Measurements from ENCODE around the gene ATXN10. TPM values are rescaled to one million over a fixed set of nuclear protein-coding genes. Genes with fewer than 3 reads are reported as not detected.

The ATXN10 gene
- total and polyA plus RNA-seq, 2 of the 13 experiments (the other 11 are each of a cell fraction or from before 2014, with no cell fraction given), result 60.1 to 194 TPM

GRCh38 chr22:45690008-45690407 is 18.4 kb downstream of the ATXN10 start:
- H3K36me3 ChIP-seq (replicated peaks in 1 of 2; ENCODE audit: control insufficient read depth in 1 of 2, insufficient read depth in 2 of 2, low read length in 2 of 2), result peaks cover 11 to 37% of the 10 kb centered on the region in 2 experiments
- no peak overlapping the region for H3K4me3 ChIP-seq (replicated peaks in 1 of 3; ENCODE audit: insufficient read depth in 1 of 3, low read depth in 2 of 3, low read length in 3 of 3)
- no peak overlapping the region for H3K4me2 ChIP-seq (ENCODE audit: low read depth, low read length)
- no peak for FAIRE-seq
- H3K27me3 ChIP-seq (ENCODE audit: control insufficient read depth in 1 of 2, insufficient read depth in 2 of 2, low read length in 2 of 2), result no peaks in the 10 kb centered on the region
- peaks cover 48% of the 10 kb centered on the region for H3K79me2 ChIP-seq (ENCODE audit: insufficient read depth, low read length)
- no peak overlapping the region for H3K27ac ChIP-seq (ENCODE audit: extremely low read length, insufficient read depth, low read length)
- no peaks in the 10 kb centered on the region; the same call in 1 of the 2 replicates for H4K20me1 ChIP-seq (ENCODE audit: insufficient read depth, low read length)
- WGBS (ENCODE audit: low lambda C conversion rate), result 100% methylated on average over 2 of the region's 2 CpGs
- no peaks in the 10 kb centered on the region for H3K9me3 ChIP-seq (ENCODE audit: low read length)
- BruUV-seq (replicated peaks), result no TSS peak
- intact Hi-C loops (cut with micrococcal nuclease; ENCODE audit: unreplicated experiment), result no loop called here
- ATAC-seq, result no peak
- no peak for TF ChIP-seq IKZF4 (CRISPR knock-in tag; IDR thresholded peaks at IDR 0.05; ENCODE audit: borderline replicate concordance, low read depth, not compliant biosample characterization)
- no peak for TF ChIP-seq ZNF17 (CRISPR knock-in tag; IDR thresholded peaks at IDR 0.05)
- TF ChIP-seq KDM6A (CRISPR knock-in tag; IDR thresholded peaks at IDR 0.05; ENCODE audit: low read depth), result no peak
- no peak for TF ChIP-seq MEF2D (CRISPR knock-in tag; IDR thresholded peaks at IDR 0.05)
- no peak for TF ChIP-seq ZNF34 (CRISPR knock-in tag; IDR thresholded peaks at IDR 0.05; ENCODE audit: borderline replicate concordance)
- no peak for TF ChIP-seq MEIS2 (CRISPR knock-in tag; IDR thresholded peaks at IDR 0.05)
- no peak for TF ChIP-seq ZNF563 (CRISPR knock-in tag; IDR thresholded peaks at IDR 0.05)
- no peak for TF ChIP-seq ZNF235 (CRISPR knock-in tag; IDR thresholded peaks at IDR 0.05; ENCODE audit: borderline replicate concordance)
- TF ChIP-seq MLX (CRISPR knock-in tag; IDR thresholded peaks at IDR 0.05), result no peak
- no peak for TF ChIP-seq ZNF451 (CRISPR knock-in tag; IDR thresholded peaks at IDR 0.05)
- no peak for TF ChIP-seq CCDC6 (CRISPR knock-in tag; IDR thresholded peaks at IDR 0.05)
- TF ChIP-seq FIP1L1 (IDR thresholded peaks at IDR 0.05; ENCODE audit: borderline replicate concordance, insufficient read depth, low read depth, low read length), result no peak
- no peak for TF ChIP-seq NFIB (CRISPR knock-in tag; IDR thresholded peaks at IDR 0.05; ENCODE audit: borderline replicate concordance)
- TF ChIP-seq ARNT (IDR thresholded peaks at IDR 0.05), result no peak
- no peak for TF ChIP-seq NFE2L2 (IDR thresholded peaks at IDR 0.05; ENCODE audit: low read length)
- TF ChIP-seq GLI4 (CRISPR knock-in tag; IDR thresholded peaks at IDR 0.05; ENCODE audit: borderline replicate concordance), result no peak
- POLR2A ChIA-PET, result no interaction called here
- peaks cover 12% of the 10 kb centered on the region for H3K4me1 ChIP-seq (ENCODE audit: insufficient read depth, low read length)
- no peak overlapping the region for H3K9ac ChIP-seq (ENCODE audit: insufficient read depth, low read depth, low read length)
- DNase-seq (ENCODE audit: low spot score), result no peak
- CTCF ChIA-PET (ENCODE audit: low intra/inter-chr PET ratio, low total read pairs), result no interaction called here
- no peak overlapping the region for H2AFZ ChIP-seq (ENCODE audit: low read length)
- in situ Hi-C loops (cut with HindIII; ENCODE audit: extremely low pct_ligation_motif_present, low pct_unique_long_range_greater_than_20kb), result no loop called here

Data from HepG2 (cell line).